ENCODE measurements around the gene CDKN2B. TPM values are rescaled to one million over a fixed set of nuclear protein-coding genes. Genes with fewer than 3 reads are reported as not detected.

CDKN2B gene
- total RNA-seq, 1 donor from 2014 or later: 3.6 TPM

Other genes with a start within 250 kb of the CDKN2B start
- 13.0 TPM for gene MTAP, start 206.7 kb downstream of the CDKN2B start, total RNA-seq
- 1.2 TPM for gene CDKN2A, start 14.9 kb downstream of the CDKN2B start, total RNA-seq
- not detected for gene CDKN2B-AS1, start 14.5 kb downstream of the CDKN2B start, total RNA-seq

Measured in cardiac septum (tissue), 1 donor.